HepG2 (cell line): ENCODE data around the gene PDIA2. TPM values are rescaled to one million over a fixed set of nuclear protein-coding genes. Genes with fewer than 3 reads are reported as not detected.

Source experiments
- ARID3A ChIP-seq: IDR thresholded peaks from 2 replicates; pipeline ENCODE4 v1.6.1; 2012; ENCODE audit warnings: low read depth, low read length, improper control_type of control experiment
- HMG20B ChIP-seq: conservative IDR thresholded peaks from 2 replicates; pipeline ENCODE4 v1.6.1; 2016; ENCODE audit warnings: missing genetic modification reagents, missing compliant biosample characterization
- HOMEZ ChIP-seq: IDR thresholded peaks from 2 replicates; pipeline ENCODE4 v1.6.1; 2016; ENCODE audit warnings: low read depth
- ISL2 ChIP-seq: sonication (generic); formaldehyde crosslinking; IDR thresholded peaks from 2 replicates; pipeline ENCODE4 v1.5.0; 2020; ENCODE audit warnings: missing genetic modification reagents
- MAFG ChIP-seq: sonication (generic); formaldehyde crosslinking; IDR thresholded peaks from 2 replicates; pipeline ENCODE4 v1.5.1; 2020; ENCODE audit warnings: mild to moderate bottlenecking, missing genetic modification reagents
- POLR2G ChIP-seq: fragments of 200-400 bp; formaldehyde crosslinking; IDR thresholded peaks from 2 replicates; pipeline ENCODE4 v1.6.1; 2018; ENCODE audit warnings: mild to moderate bottlenecking, low read depth, low read length, moderate library complexity
- RBM22 ChIP-seq: fragments of 200-400 bp; formaldehyde crosslinking; optimal IDR thresholded peaks from 2 replicates; pipeline ENCODE3; 2017; ENCODE audit warnings: mild to moderate bottlenecking, low read length, moderate library complexity
- SOX5 ChIP-seq: IDR thresholded peaks from 2 replicates; pipeline ENCODE4 v1.6.1; 2016; ENCODE audit warnings: borderline replicate concordance
- USF2 ChIP-seq, 2 experiments: sonication (generic) in 1 of 2; formaldehyde crosslinking in 1 of 2; IDR thresholded peaks; 2 replicates each; pipeline versions ENCODE4 v1.5.1 to v1.6.1; 2011 to 2020; ENCODE audit warnings: borderline replicate concordance in 1 of 2, low read depth in 1 of 2, low read length in 1 of 2, mild to moderate bottlenecking in 1 of 2, missing genetic modification reagents in 1 of 2, moderate library complexity in 1 of 2
- ZFP41 ChIP-seq: sonication (generic); formaldehyde crosslinking; IDR thresholded peaks from 2 replicates; pipeline ENCODE4 v1.4.0; 2020; ENCODE audit warnings: mild to moderate bottlenecking, missing genetic modification reagents, borderline replicate concordance
- ZFP62 ChIP-seq: sonication (generic); formaldehyde crosslinking; IDR thresholded peaks from 2 replicates; pipeline ENCODE4 v1.4.0; 2020; ENCODE audit warnings: missing genetic modification reagents
- ZNF3 ChIP-seq: IDR thresholded peaks from 2 replicates; pipeline ENCODE4 v1.7.0; 2017; ENCODE audit warnings: inconsistent platforms
- ZNF549 ChIP-seq: sonication (generic); formaldehyde crosslinking; IDR thresholded peaks from 2 replicates; pipeline ENCODE4 v1.5.0; 2020; ENCODE audit warnings: missing genetic modification reagents
- ZNF660 ChIP-seq: sonication (generic); formaldehyde crosslinking; IDR thresholded peaks from 2 replicates; pipeline ENCODE4 v1.5.1; 2020; ENCODE audit warnings: mild to moderate bottlenecking, low read depth, missing genetic modification reagents, borderline replicate concordance
- ZNF691 ChIP-seq: sonication (generic); formaldehyde crosslinking; IDR thresholded peaks from 2 replicates; pipeline ENCODE4 v1.4.0; 2020; ENCODE audit warnings: missing genetic modification reagents, low read depth, mild to moderate bottlenecking, borderline replicate concordance
- polyA plus RNA-seq, 8 experiments: library from polyadenylated mRNA; depleted of rRNA in 3 of 8; stranded (reverse) in 7 of 8; unstranded in 1 of 8; fragments of >200 nt; fragmentation: Illumina TruSeq in 4 of 8; extraction: Trizol in 4 of 8; gene quantifications; 2 replicates each; pipeline versions ENCODE4 v1.2.1 to v1.2.3, GENCODE V29; 2011 to 2016; ENCODE audit warnings: low read depth in 4 of 8, missing spikeins in 1 of 8, mixed read lengths in 1 of 8; ENCODE audit not compliant: insufficient read depth in 1 of 8
- total RNA-seq, 5 experiments: library from RNA; depleted of rRNA; stranded (reverse); fragments of >200 nt; fragmentation: Illumina TruSeq; extraction: Trizol; gene quantifications; 2 replicates each; pipeline ENCODE4 v1.2.3, GENCODE V29; 2016; ENCODE audit warnings: low read depth in 1 of 5
- TF ChIP-seq, protein P1 (sequence below): sonication (generic); formaldehyde crosslinking; IDR thresholded peaks from 2 replicates; pipeline ENCODE4 v1.9.0; 2021; ENCODE audit warnings: missing genetic modification reagents, mild to moderate bottlenecking, borderline replicate concordance
- TF ChIP-seq, protein P2 (sequence below): sonication (generic); formaldehyde crosslinking; IDR thresholded peaks from 2 replicates; pipeline ENCODE4 v1.4.0; 2020; ENCODE audit warnings: missing genetic modification reagents, borderline replicate concordance

PDIA2 gene
- total and polyA plus RNA-seq, 2 of the 13 experiments (the other 11 are each of a cell fraction or from before 2014, with no cell fraction given) = 0.35 to 1.9 TPM

- TF ChIP-seq ZFP41 (CRISPR knock-in tag) (no peak), MAFG (CRISPR knock-in tag) (no peak), RBM22 (no peak), ZNF3 (no peak), HOMEZ (CRISPR knock-in tag) (no peak; the same call in 1 of the 2 replicates), ARID3A (no peak), POLR2G (peak; percentile 77), ZNF660 (CRISPR knock-in tag) (no peak), ZNF549 (CRISPR knock-in tag) (no peak), ISL2 (CRISPR knock-in tag) (no peak), ZFP62 (CRISPR knock-in tag) (no peak), USF2 (IDR thresholded peaks at IDR 0.05; ENCODE audit: low read depth, low read length) (no peak), USF2 (CRISPR knock-in tag; IDR thresholded peaks at IDR 0.05; ENCODE audit: borderline replicate concordance) (no peak), SOX5 (CRISPR knock-in tag) (peak; percentile 12; the same call in 1 of the 2 replicates), HMG20B (CRISPR knock-in tag) (0 out of 2 replicates have a peak, but pooled peaks have one; percentile 5), ZNF691 (CRISPR knock-in tag) (no peak)
- TF ChIP-seq, protein P1, sequence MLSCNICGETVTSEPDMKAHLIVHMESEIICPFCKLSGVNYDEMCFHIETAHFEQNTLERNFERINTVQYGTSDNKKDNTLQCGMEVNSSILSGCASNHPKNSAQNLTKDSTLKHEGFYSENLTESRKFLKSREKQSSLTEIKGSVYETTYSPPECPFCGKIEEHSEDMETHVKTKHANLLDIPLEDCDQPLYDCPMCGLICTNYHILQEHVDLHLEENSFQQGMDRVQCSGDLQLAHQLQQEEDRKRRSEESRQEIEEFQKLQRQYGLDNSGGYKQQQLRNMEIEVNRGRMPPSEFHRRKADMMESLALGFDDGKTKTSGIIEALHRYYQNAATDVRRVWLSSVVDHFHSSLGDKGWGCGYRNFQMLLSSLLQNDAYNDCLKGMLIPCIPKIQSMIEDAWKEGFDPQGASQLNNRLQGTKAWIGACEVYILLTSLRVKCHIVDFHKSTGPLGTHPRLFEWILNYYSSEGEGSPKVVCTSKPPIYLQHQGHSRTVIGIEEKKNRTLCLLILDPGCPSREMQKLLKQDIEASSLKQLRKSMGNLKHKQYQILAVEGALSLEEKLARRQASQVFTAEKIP = no peak
- TF ChIP-seq, protein P2, sequence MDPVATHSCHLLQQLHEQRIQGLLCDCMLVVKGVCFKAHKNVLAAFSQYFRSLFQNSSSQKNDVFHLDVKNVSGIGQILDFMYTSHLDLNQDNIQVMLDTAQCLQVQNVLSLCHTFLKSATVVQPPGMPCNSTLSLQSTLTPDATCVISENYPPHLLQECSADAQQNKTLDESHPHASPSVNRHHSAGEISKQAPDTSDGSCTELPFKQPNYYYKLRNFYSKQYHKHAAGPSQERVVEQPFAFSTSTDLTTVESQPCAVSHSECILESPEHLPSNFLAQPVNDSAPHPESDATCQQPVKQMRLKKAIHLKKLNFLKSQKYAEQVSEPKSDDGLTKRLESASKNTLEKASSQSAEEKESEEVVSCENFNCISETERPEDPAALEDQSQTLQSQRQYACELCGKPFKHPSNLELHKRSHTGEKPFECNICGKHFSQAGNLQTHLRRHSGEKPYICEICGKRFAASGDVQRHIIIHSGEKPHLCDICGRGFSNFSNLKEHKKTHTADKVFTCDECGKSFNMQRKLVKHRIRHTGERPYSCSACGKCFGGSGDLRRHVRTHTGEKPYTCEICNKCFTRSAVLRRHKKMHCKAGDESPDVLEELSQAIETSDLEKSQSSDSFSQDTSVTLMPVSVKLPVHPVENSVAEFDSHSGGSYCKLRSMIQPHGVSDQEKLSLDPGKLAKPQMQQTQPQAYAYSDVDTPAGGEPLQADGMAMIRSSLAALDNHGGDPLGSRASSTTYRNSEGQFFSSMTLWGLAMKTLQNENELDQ (CRISPR knock-in tag) = no peak
These were observed 48.3 kb upstream of the PDIA2 start, which contains the start of gene FAM234A (continued) for GRCh38 chr16:234468-235305.
